Left ventricle myocardium superior (tissue), 1 donor: ENCODE results near the gene KLHL36. TPM values are rescaled to one million over a fixed set of nuclear protein-coding genes. Genes with fewer than 3 reads are reported as not detected.
A peak's percentile ranks its signal among the peaks of the same experiment; 100 is the strongest.

Experiments used
- ATAC-seq: fragments of 200-7000 bp; cut with Tn5 transposase; one replicate; pipeline ENCODE4 v1.9.1; 2020; ENCODE audit warnings: mild to moderate bottlenecking, moderate library complexity
- DNase-seq: peaks from one replicate; pipeline ENCODE4 v3.0.0-alpha.2; 2020
- intact Hi-C: fragments of 100-400 bp; cut with micrococcal nuclease; formaldehyde crosslinking; loops from one replicate; pipeline ENCODE4 v1.11.0; 2022
- total RNA-seq: library from RNA; stranded (reverse); fragmentation: NEBNext Ultra II Directional; extraction: Animal tissue kit (Norgen Biotek cat#: 25700); gene quantifications from one replicate; pipeline ENCODE4 v1.2.1, GENCODE V29; 2021
- donor health status: DM: no; HTN: yes; CAD: no; lungs with severe emphysema.

The KLHL36 gene
- total RNA-seq, 1 donor from 2014 or later: 62.5 TPM

- intact Hi-C loops: no loop called here
- ATAC-seq: no peak
Measured at GRCh38 chr16:84663433-84664101, 15.3 kb downstream of the KLHL36 start.

DNA sequence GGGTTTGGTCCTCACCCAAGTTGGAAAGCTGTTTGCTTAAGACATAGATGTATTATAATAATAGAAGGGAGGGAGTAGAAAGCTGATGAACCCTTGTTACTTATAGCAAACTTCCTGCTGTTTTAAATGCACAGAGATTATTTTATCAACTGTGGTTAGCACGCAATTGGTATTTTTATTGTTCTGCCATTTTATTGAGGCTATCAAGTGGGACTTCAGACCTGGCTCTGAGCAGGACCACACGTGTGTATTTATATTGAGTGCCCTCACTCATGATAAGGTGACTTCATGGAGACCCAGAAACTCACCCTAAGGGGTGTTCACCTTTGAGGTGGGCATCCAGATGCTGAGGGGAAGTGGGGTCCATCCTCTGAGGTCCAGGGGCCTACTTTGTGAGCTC is 17.0 kb downstream of the KLHL36 start:
- ATAC-seq: no peak
- intact Hi-C loops: no loop called here

More at GRCh38 chr16:84663433-84664101, 15.3 kb downstream of the KLHL36 start:
- no peak for DNase-seq

DNA sequence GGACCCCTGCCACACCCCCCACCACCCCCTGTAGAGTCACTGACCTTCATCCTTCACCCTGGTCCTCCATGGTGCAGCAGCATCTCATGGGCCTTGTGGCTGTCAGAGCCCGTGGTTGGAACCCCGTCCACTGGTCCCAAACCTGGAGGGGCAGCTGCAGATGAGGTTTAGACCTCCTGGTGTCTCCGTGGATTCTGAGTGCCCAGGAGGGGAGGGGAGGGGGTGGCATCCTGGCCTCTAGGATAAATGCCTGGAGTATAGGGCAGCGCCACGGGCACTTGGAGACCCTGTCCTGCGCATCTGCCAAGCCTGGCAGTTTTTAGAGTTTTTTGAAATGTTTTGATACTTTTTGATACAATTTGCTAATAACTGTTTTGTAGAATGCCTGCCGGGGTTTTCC is 17.5 kb downstream of the KLHL36 start:
- intact Hi-C loops: no loop called here
- DNase-seq: no peak
- no peak for ATAC-seq

More for the DNA sequence above, 17.0 kb downstream of the KLHL36 start:
- no peak for DNase-seq

GRCh38 chr16:84667600-84668309 is 19.4 kb downstream of the KLHL36 start:
- intact Hi-C loops: no loop called here
- ATAC-seq: no peak
- DNase-seq: no peak

DNA sequence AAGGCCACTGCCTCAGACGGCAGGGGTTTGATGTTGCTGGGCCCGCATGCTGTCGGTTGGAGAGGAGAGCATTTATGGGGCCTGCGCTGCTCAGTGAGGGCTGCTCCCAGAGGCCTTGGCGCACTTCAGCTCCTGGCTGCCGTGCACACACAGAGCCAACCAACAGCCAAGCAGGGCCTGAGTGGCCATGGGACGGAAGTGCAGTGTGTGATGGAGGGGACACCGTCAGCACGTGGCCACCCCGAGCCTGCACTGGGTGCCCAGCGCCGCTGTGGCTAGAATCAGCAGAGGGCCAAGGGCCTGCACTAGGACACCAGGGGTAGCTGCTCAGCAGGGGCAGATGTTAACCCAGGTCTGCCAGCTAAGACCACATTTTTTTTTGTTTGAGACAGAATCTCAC is 21.8 kb downstream of the KLHL36 start:
- intact Hi-C loops: loop anchor here (5.0 kb wide), 1 partner anchor 57 kb away; no protein-coding TSS in a partner anchor
- no peak for DNase-seq

GRCh38 chr16:84672276-84673202 is 24.2 kb downstream of the KLHL36 start:
- peak; percentile 87 for DNase-seq
- intact Hi-C loops: loop anchor here (5.0 kb wide), 1 partner anchor 55 kb away; no protein-coding TSS in a partner anchor

More for the DNA sequence above, 21.8 kb downstream of the KLHL36 start:
- ATAC-seq: no peak

GRCh38 chr16:84673203-84673535 is 24.9 kb downstream of the KLHL36 start:
- intact Hi-C loops: loop anchor here (5.0 kb wide), 1 partner anchor 54 kb away; no protein-coding TSS in a partner anchor
- DNase-seq (no peak), ATAC-seq (no peak)

More at GRCh38 chr16:84672276-84673202, 24.2 kb downstream of the KLHL36 start:
- ATAC-seq: peak; percentile 83

DNA sequence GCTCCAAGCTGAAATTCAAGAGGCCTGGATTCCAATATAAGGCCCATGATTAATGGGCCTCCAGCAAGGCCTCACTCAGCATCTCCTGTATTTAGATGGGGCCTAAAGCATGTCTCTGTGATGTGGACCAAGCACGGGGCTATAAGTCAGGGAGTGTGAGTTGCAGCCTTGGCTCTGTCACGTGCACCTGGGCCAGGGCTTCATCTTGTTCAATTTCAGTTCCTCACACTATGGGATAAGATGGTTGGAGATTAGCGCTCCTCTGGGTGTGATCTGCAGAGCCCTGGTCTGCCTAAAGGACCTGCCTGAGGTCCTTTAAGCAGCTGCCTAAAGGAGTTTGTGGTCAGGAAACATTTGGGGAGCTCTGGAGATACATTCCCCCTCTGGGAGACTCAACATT is 25.2 kb downstream of the KLHL36 start:
- ATAC-seq (no peak), DNase-seq (no peak)
- intact Hi-C loops: loop anchor here (5.0 kb wide), 1 partner anchor 54 kb away; no protein-coding TSS in a partner anchor

- intact Hi-C loops: no loop called here
- no peak for ATAC-seq
- no peak for DNase-seq
Measured at GRCh38 chr16:84675423-84675822, 27.1 kb downstream of the KLHL36 start.

DNA sequence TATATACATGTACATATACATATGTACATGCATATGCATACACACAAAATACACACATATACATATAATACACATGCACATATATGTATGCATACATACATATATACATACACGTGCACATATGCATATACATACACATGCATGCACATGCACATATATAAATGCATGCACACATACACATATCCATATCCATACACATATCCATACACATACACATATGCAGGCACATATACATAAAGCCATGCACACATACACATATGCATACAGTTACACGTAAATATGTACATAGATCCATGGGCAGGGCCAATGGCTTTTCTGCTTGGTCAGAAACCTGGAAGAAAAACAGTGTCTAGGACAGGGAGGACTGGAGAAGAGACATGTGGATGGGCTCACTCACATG is 27.6 kb downstream of the KLHL36 start:
- no peak for ATAC-seq
- no peak for DNase-seq
- intact Hi-C loops: no loop called here

GRCh38 chr16:84677017-84677803 is 28.9 kb downstream of the KLHL36 start:
- intact Hi-C loops: no loop called here
- ATAC-seq: no peak

GRCh38 chr16:84677849-84678248 is 29.5 kb downstream of the KLHL36 start:
- ATAC-seq (no peak), DNase-seq (no peak)
- intact Hi-C loops: no loop called here

More at GRCh38 chr16:84677017-84677803, 28.9 kb downstream of the KLHL36 start:
- no peak for DNase-seq

DNA sequence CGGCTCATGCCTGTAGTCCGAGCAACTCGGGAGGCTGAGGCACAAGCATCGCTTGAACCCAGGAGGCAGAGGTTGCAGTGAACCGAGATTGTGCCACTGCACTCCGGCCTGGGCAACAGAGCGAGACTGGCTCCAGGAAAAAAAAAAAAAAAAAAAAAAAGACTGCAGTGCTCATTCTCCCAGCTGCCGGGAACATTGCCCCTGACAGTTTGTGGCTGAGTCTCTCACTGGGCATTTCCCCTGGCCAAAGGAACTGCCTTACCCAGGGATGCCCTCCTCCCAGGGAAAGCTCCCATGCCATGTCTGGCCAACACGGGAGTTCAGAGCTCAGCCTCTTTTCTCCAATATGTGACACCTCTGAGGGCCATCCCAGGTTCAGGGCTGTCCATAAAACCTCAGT is 30.2 kb downstream of the KLHL36 start:
- intact Hi-C loops: no loop called here
- ATAC-seq (no peak), DNase-seq (no peak)

DNA sequence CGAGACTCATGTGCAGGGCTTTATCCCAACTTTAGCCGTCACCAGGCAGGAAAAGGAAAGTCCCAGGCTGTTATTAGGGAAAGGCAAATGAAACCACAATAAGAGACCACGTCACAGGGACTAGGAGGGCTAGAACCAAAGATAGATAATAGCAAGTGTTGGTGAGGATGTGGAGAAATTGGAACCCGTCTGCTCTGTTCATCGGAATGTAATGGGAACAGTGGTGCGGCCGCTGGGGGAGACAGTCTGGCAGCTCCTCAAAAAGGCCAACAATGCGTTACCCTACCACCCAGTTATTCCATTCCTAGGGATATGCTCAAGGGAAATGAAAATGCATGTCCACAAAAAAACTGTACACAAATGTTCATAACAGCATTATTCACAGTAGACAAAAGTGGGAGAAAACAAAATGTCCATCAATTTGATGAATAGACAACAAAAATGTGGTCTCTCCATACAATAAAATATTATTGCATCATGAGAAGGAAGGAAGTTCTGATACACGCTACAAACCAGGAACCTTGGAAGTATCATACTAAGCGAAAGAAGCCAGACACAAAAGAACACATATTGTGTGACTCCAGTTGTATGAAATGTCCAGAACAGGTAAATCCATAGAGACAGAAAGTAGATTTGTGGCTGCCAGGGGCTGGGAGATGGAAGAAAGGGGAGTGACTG is 32.0 kb downstream of the KLHL36 start:
- intact Hi-C loops: no loop called here
- ATAC-seq (no peak), DNase-seq (no peak)

- ATAC-seq: no peak
- intact Hi-C loops: no loop called here
- DNase-seq: no peak
Measured at GRCh38 chr16:84680843-84681629, 32.7 kb downstream of the KLHL36 start.

- intact Hi-C loops: no loop called here
- ATAC-seq: no peak
- DNase-seq: no peak
Measured at GRCh38 chr16:84683691-84684591, 35.6 kb downstream of the KLHL36 start.

DNA sequence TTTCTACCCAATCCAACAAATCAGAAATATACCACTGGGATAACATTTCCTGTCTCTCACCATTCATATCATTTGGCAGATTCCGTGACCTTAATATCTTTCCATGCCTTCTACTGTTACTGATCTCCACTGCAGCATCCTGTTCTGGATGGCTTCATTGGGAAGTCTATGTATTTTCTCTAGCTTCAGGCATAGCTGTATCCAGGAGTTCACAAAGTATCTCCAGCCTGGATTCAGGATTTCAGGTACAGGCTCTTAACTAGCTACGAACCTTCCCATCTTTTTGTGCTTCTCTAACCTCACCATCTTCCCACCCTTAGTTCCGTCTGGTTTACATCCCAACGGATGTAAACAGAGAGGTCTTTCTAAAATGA is 36.3 kb downstream of the KLHL36 start:
- DNase-seq: no peak
- intact Hi-C loops: no loop called here
- ATAC-seq: no peak
